HepG2 (cell line): ENCODE results near the gene C10orf143. TPM values are rescaled to one million over a fixed set of nuclear protein-coding genes. Genes with fewer than 3 reads are reported as not detected.

Experiments
- ATAC-seq: fragments of 200-7000 bp; cut with Tn5 transposase; 3 replicates; pipeline ENCODE4 v1.9.1; 2020; ENCODE audit warnings: mild to moderate bottlenecking, moderate library complexity
- BruUV-seq: library from RNA; stranded (reverse); fragments of 400-500 nt; replicated peaks from 2 replicates; lab custom pipeline; 2021; lab: Mats Ljungman, UMichigan
- CTCF ChIA-PET: fragments of 300-600 bp; formaldehyde crosslinking; extraction: SDS; loops from one replicate; lab custom pipeline; 2021; ENCODE audit warnings: low total read pairs, inconsistent platforms, low intra/inter-chr PET ratio; lab: Yijun Ruan, JAX
- POLR2A ChIA-PET: fragments of 350-600 bp; sonication (Branson Sonifier 250); formaldehyde crosslinking; loops from one replicate; lab custom pipeline; 2020; ENCODE audit warnings: antibody characterized with exemption, inconsistent platforms; lab: Yijun Ruan, JAX
- DNase-seq: peaks from one replicate; pipeline ENCODE4 v3.0.0-alpha.2; 2015; ENCODE audit warnings: low spot score
- FAIRE-seq: peaks from 3 replicates; lab custom pipeline; 2011; peaks lifted over from hg19 to GRCh38; lab: Jason Lieb, UNC
- H2AFZ ChIP-seq: one replicate; pipeline ENCODE4 v1.6.1; 2011; ENCODE audit warnings: low read length, inconsistent platforms
- H3K27ac ChIP-seq: fragments of 300-600 bp; 3 replicates; pipeline ENCODE4 v1.8.0; 2011; ENCODE audit warnings: mixed run types, mild to moderate bottlenecking, mixed read lengths, low read length, inconsistent platforms; ENCODE audit not compliant: insufficient read depth; ENCODE audit errors: extremely low read length
- H3K27me3 ChIP-seq, 2 experiments: fragments of 200-600 bp in 1 of 2; 2 replicates in 1 of 2; 3 replicates in 1 of 2; pipeline versions ENCODE4 v1.6.0 to v1.8.0; 2011; ENCODE audit warnings: low read length in 2 of 2, mild to moderate bottlenecking in 2 of 2, moderate library complexity in 2 of 2, inconsistent platforms in 1 of 2; ENCODE audit not compliant: insufficient read depth in 2 of 2, control insufficient read depth in 1 of 2
- H3K36me3 ChIP-seq, 2 experiments: fragments of 200-600 bp in 1 of 2; replicated peaks in 1 of 2; 2 replicates in 1 of 2; 3 replicates in 1 of 2; pipeline versions ENCODE4 v1.5.1 to v1.8.0; 2011; ENCODE audit warnings: low read length in 2 of 2, inconsistent platforms in 1 of 2; ENCODE audit not compliant: insufficient read depth in 2 of 2, control insufficient read depth in 1 of 2
- H3K4me1 ChIP-seq: 2 replicates; pipeline ENCODE4 v1.5.1; 2012; ENCODE audit warnings: low read length, inconsistent platforms; ENCODE audit not compliant: insufficient read depth
- H3K4me2 ChIP-seq: 2 replicates; pipeline ENCODE4 v1.6.0; 2011; ENCODE audit warnings: low read depth, low read length, inconsistent platforms
- H3K4me3 ChIP-seq, 3 experiments: fragments of 200-600 bp in 1 of 3; sonication (generic), shearing (Covaris generic) in 1 of 3; replicated peaks in 1 of 3; 2 replicates each; pipeline ENCODE4 v1.5.1; 2011 to 2016; ENCODE audit warnings: low read length in 3 of 3, inconsistent platforms in 2 of 3, low read depth in 2 of 3, mild to moderate bottlenecking in 2 of 3, control low read depth in 1 of 3, mixed read lengths in 1 of 3; ENCODE audit not compliant: insufficient read depth in 1 of 3
- H3K79me2 ChIP-seq: one replicate; pipeline ENCODE4 v1.6.1; 2011; ENCODE audit warnings: low read length, inconsistent platforms; ENCODE audit not compliant: insufficient read depth
- H3K9ac ChIP-seq: 2 replicates; pipeline ENCODE4 v1.6.0; 2011; ENCODE audit warnings: mild to moderate bottlenecking, low read depth, low read length, inconsistent platforms; ENCODE audit not compliant: insufficient read depth
- H3K9me3 ChIP-seq: 2 replicates; pipeline ENCODE4 v1.5.1; 2012; ENCODE audit warnings: mild to moderate bottlenecking, low read length
- H4K20me1 ChIP-seq: 2 replicates; pipeline ENCODE4 v1.6.0; 2011; ENCODE audit warnings: inconsistent platforms, mild to moderate bottlenecking, low read length, moderate library complexity; ENCODE audit not compliant: insufficient read depth
- CBX1 ChIP-seq: IDR thresholded peaks from one replicate; pipeline ENCODE4 v1.6.1; 2016; ENCODE audit warnings: antibody characterized with exemption, low read depth
- CREM ChIP-seq, 2 experiments: sonication (generic) in 1 of 2; formaldehyde crosslinking in 1 of 2; IDR thresholded peaks; 2 replicates each; pipeline versions ENCODE4 v1.4.0 to v1.6.1; 2016 to 2020; ENCODE audit warnings: antibody characterized with exemption in 1 of 2, mild to moderate bottlenecking in 1 of 2, missing genetic modification reagents in 1 of 2
- MEF2D ChIP-seq: sonication (generic); formaldehyde crosslinking; IDR thresholded peaks from 2 replicates; pipeline ENCODE4 v1.5.1; 2020; ENCODE audit warnings: mild to moderate bottlenecking, missing genetic modification reagents
- MXD3 ChIP-seq: IDR thresholded peaks from 2 replicates; pipeline ENCODE4 v1.6.1; 2016; ENCODE audit warnings: mild to moderate bottlenecking, missing biosample characterization, missing genetic modification reagents
- POGK ChIP-seq: sonication (generic); formaldehyde crosslinking; conservative IDR thresholded peaks from 2 replicates; pipeline ENCODE4 v1.8.0; 2022; ENCODE audit warnings: mild to moderate bottlenecking, moderate library complexity, missing genetic modification reagents
- SNAI1 ChIP-seq: sonication (generic); formaldehyde crosslinking; IDR thresholded peaks from 2 replicates; pipeline ENCODE4 v1.5.0; 2020; ENCODE audit warnings: mild to moderate bottlenecking, missing genetic modification reagents, borderline replicate concordance
- TGIF2 ChIP-seq: IDR thresholded peaks from 2 replicates; pipeline ENCODE4 v1.6.1; 2016; ENCODE audit warnings: control low read depth, missing compliant biosample characterization
- ZC3H4 ChIP-seq: sonication (generic); formaldehyde crosslinking; IDR thresholded peaks from 2 replicates; pipeline ENCODE4 v1.4.0; 2020; ENCODE audit warnings: missing genetic modification reagents, borderline replicate concordance
- ZFP36L1 ChIP-seq: sonication (generic); formaldehyde crosslinking; IDR thresholded peaks from 2 replicates; pipeline ENCODE4 v1.8.0; 2022; ENCODE audit warnings: mild to moderate bottlenecking, missing genetic modification reagents, moderate library complexity
- ZNF761 ChIP-seq: sonication (generic); formaldehyde crosslinking; conservative IDR thresholded peaks from 2 replicates; pipeline ENCODE4 v1.4.0; 2020; ENCODE audit warnings: mild to moderate bottlenecking, missing genetic modification reagents
- ZZZ3 ChIP-seq: sonication (generic); formaldehyde crosslinking; IDR thresholded peaks from 2 replicates; pipeline ENCODE4 v1.4.0; 2020; ENCODE audit warnings: missing genetic modification reagents, mild to moderate bottlenecking, borderline replicate concordance
- WGBS: methylation state at CpG from one replicate; pipeline ENCODE4 v1.1.6; 2017; ENCODE audit warnings: low lambda C conversion rate; 5-methylcytosine and 5-hydroxymethylcytosine counted together
- in situ Hi-C: cut with HindIII; loops from 2 replicates; pipeline ENCODE4 v1.10.0; 2017; ENCODE audit warnings: low pct_unique_long_range_greater_than_20kb; ENCODE audit not compliant: extremely low pct_ligation_motif_present
- intact Hi-C: fragments of 100-400 bp; cut with micrococcal nuclease; formaldehyde crosslinking; loops from one replicate; pipeline ENCODE4 v1.10.0; 2022; ENCODE audit not compliant: unreplicated experiment
- polyA plus RNA-seq, 8 experiments: library from polyadenylated mRNA; depleted of rRNA in 3 of 8; stranded (reverse) in 7 of 8; unstranded in 1 of 8; fragments of >200 nt; fragmentation: Illumina TruSeq in 4 of 8; extraction: Trizol in 4 of 8; gene quantifications; 2 replicates each; pipeline versions ENCODE4 v1.2.1 to v1.2.3, GENCODE V29; 2011 to 2016; ENCODE audit warnings: low read depth in 4 of 8, missing spikeins in 1 of 8, mixed read lengths in 1 of 8; ENCODE audit not compliant: insufficient read depth in 1 of 8
- total RNA-seq, 5 experiments: library from RNA; depleted of rRNA; stranded (reverse); fragments of >200 nt; fragmentation: Illumina TruSeq; extraction: Trizol; gene quantifications; 2 replicates each; pipeline ENCODE4 v1.2.3, GENCODE V29; 2016; ENCODE audit warnings: low read depth in 1 of 5
- TF ChIP-seq, protein P1 (sequence below): IDR thresholded peaks from 2 replicates; pipeline ENCODE4 v1.6.1; 2012; ENCODE audit warnings: low read depth, low read length, improper control_type of control experiment
- TF ChIP-seq, protein P2 (sequence below): sonication (generic); formaldehyde crosslinking; IDR thresholded peaks from 2 replicates; pipeline ENCODE4 v1.8.1; 2022; ENCODE audit warnings: low read depth, mild to moderate bottlenecking, missing genetic modification reagents
- TF ChIP-seq, protein P3 (sequence below): sonication (generic); formaldehyde crosslinking; IDR thresholded peaks from 2 replicates; pipeline ENCODE4 v1.4.0; 2020; ENCODE audit warnings: missing genetic modification reagents

The C10orf143 gene
- total and polyA plus RNA-seq, 2 of the 13 experiments (the other 11 are each of a cell fraction or from before 2014, with no cell fraction given), result 0.21 to 0.91 TPM

GRCh38 chr10:130140425-130140824, 29.8 kb upstream of the C10orf143 start:
- TF ChIP-seq, protein P1, sequence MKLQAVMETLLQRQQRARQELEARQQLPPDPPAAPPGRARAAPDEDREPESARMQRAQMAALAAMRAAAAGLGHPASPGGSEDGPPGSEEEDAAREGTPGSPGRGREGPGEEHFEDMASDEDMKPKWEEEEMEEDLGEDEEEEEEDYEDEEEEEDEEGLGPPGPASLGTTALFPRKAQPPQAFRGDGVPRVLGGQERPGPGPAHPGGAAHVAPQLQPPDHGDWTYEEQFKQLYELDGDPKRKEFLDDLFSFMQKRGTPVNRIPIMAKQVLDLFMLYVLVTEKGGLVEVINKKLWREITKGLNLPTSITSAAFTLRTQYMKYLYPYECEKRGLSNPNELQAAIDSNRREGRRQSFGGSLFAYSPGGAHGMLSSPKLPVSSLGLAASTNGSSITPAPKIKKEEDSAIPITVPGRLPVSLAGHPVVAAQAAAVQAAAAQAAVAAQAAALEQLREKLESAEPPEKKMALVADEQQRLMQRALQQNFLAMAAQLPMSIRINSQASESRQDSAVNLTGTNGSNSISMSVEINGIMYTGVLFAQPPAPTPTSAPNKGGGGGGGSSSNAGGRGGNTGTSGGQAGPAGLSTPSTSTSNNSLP, result no peak
- no peak for TF ChIP-seq CBX1
- no peak for TF ChIP-seq CREM (IDR thresholded peaks at IDR 0.05)
- TF ChIP-seq CREM (CRISPR knock-in tag; IDR thresholded peaks at IDR 0.05), result no peak
- TF ChIP-seq, protein P2, sequence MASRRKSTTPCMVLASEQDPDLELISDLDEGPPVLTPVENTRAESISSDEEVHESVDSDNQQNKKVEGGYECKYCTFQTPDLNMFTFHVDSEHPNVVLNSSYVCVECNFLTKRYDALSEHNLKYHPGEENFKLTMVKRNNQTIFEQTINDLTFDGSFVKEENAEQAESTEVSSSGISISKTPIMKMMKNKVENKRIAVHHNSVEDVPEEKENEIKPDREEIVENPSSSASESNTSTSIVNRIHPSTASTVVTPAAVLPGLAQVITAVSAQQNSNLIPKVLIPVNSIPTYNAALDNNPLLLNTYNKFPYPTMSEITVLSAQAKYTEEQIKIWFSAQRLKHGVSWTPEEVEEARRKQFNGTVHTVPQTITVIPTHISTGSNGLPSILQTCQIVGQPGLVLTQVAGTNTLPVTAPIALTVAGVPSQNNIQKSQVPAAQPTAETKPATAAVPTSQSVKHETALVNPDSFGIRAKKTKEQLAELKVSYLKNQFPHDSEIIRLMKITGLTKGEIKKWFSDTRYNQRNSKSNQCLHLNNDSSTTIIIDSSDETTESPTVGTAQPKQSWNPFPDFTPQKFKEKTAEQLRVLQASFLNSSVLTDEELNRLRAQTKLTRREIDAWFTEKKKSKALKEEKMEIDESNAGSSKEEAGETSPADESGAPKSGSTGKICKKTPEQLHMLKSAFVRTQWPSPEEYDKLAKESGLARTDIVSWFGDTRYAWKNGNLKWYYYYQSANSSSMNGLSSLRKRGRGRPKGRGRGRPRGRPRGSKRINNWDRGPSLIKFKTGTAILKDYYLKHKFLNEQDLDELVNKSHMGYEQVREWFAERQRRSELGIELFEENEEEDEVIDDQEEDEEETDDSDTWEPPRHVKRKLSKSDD (CRISPR knock-in tag), result no peak
- no peak for TF ChIP-seq ZC3H4 (CRISPR knock-in tag)
- TF ChIP-seq POGK (CRISPR knock-in tag), result no peak
- TF ChIP-seq, protein P3, sequence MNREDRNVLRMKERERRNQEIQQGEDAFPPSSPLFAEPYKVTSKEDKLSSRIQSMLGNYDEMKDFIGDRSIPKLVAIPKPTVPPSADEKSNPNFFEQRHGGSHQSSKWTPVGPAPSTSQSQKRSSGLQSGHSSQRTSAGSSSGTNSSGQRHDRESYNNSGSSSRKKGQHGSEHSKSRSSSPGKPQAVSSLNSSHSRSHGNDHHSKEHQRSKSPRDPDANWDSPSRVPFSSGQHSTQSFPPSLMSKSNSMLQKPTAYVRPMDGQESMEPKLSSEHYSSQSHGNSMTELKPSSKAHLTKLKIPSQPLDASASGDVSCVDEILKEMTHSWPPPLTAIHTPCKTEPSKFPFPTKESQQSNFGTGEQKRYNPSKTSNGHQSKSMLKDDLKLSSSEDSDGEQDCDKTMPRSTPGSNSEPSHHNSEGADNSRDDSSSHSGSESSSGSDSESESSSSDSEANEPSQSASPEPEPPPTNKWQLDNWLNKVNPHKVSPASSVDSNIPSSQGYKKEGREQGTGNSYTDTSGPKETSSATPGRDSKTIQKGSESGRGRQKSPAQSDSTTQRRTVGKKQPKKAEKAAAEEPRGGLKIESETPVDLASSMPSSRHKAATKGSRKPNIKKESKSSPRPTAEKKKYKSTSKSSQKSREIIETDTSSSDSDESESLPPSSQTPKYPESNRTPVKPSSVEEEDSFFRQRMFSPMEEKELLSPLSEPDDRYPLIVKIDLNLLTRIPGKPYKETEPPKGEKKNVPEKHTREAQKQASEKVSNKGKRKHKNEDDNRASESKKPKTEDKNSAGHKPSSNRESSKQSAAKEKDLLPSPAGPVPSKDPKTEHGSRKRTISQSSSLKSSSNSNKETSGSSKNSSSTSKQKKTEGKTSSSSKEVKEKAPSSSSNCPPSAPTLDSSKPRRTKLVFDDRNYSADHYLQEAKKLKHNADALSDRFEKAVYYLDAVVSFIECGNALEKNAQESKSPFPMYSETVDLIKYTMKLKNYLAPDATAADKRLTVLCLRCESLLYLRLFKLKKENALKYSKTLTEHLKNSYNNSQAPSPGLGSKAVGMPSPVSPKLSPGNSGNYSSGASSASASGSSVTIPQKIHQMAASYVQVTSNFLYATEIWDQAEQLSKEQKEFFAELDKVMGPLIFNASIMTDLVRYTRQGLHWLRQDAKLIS (CRISPR knock-in tag), result no peak
- TF ChIP-seq MEF2D, result no peak
- TF ChIP-seq ZZZ3 (CRISPR knock-in tag), result no peak
- no peak for TF ChIP-seq SNAI1 (CRISPR knock-in tag)
- TF ChIP-seq TGIF2, result no peak
- TF ChIP-seq ZFP36L1 (CRISPR knock-in tag), result no peak
- no peak for TF ChIP-seq ZNF761 (CRISPR knock-in tag)
- TF ChIP-seq MXD3 (CRISPR knock-in tag), result no peak
- BruUV-seq, result no TSS peak
- 100% methylated on average over 1 of the region's 1 CpG for WGBS

More at GRCh38 chr10:130140425-130140824, 29.8 kb upstream of the C10orf143 start:
- Histone ChIP-seq H3K4me3 (no peak overlapping the region), H3K36me3 (peaks cover 9 to 12% of the 10 kb centered on the region in 2 experiments; a peak in 4 of 5 replicates), H3K9ac (no peak overlapping the region), H3K79me2 (peaks cover 86% of the 10 kb centered on the region), H3K27me3 (no peaks in the 10 kb centered on the region; a peak in 2 of 5 replicates), H3K9me3 (no peaks in the 10 kb centered on the region), H4K20me1 (peaks cover 48% of the 10 kb centered on the region), H2AFZ (no peak overlapping the region), H3K27ac (no peak overlapping the region), H3K4me2 (no peak overlapping the region; the same call in 1 of the 2 replicates), H3K4me1 (peaks cover 53% of the 10 kb centered on the region)
- ChIA-PET CTCF (no interaction called here), POLR2A (interaction anchor here (5.9 kb wide), 1 partner anchor 30 kb away, joined by 221 read pairs; the partner anchor contains the start of gene C10orf143)
- in situ Hi-C loops, result no loop called here
- intact Hi-C loops, result no loop called here
- no peak for FAIRE-seq
- DNase-seq, result no peak
- no peak for ATAC-seq
